Esophagus squamous epithelium (tissue), 4 donors: Measurements from ENCODE around the gene NEK1.

Experiments used
- CTCF ChIP-seq, 6 experiments: fragments of 450-650 bp in 4 of 6; fragments of 200-600 bp in 2 of 6; sonication (generic) in 2 of 6; IDR thresholded peaks; one replicate each; pipeline ENCODE4 v1.5.1; 2016 to 2019; ENCODE audit warnings: antibody characterized with exemption in 6 of 6, mild to moderate bottlenecking in 4 of 6, moderate library complexity in 4 of 6
- POLR2A ChIP-seq, 4 donors: fragments of 450-650 bp; IDR thresholded peaks; one replicate each; pipeline ENCODE4 v1.6.1; 2017; ENCODE audit warnings: antibody characterized with exemption in 4 of 4, mild to moderate bottlenecking in 4 of 4, moderate library complexity in 3 of 4

- TF ChIP-seq CTCF (IDR thresholded peaks at IDR 0.05): no peak
- no peak for TF ChIP-seq POLR2A (IDR thresholded peaks at IDR 0.05)
These were observed 13.5 kb upstream of the NEK1 start for GRCh38 chr4:169625886-169626285.
